OCI-LY1 (cell line): Measurements from ENCODE around the gene GABRA4.

ENCODE experiments used
- H2AFZ ChIP-seq: fragments of 200-600 bp; sonication (generic), shearing (Covaris generic); 2 replicates; pipeline ENCODE4 v1.6.0; 2014; ENCODE audit warnings: antibody characterized with exemption, mild to moderate bottlenecking, low read length
- H3F3A ChIP-seq: fragments of 200-600 bp; sonication (generic), shearing (Covaris generic); 2 replicates; pipeline ENCODE4 v1.6.0; 2014; ENCODE audit warnings: mild to moderate bottlenecking, antibody characterized with exemption, low read length, moderate library complexity; ENCODE audit not compliant: insufficient read depth
- H3K27ac ChIP-seq: fragments of 200-600 bp; sonication (generic); 2 replicates; pipeline ENCODE4 v1.5.1; 2014; ENCODE audit warnings: low read length, mixed run types, mild to moderate bottlenecking, low read depth; ENCODE audit not compliant: poor library complexity, severe bottlenecking
- H3K27me3 ChIP-seq: fragments of 200-600 bp; sonication (generic); 2 replicates; pipeline ENCODE4 v1.6.0; 2014; ENCODE audit warnings: antibody characterized with exemption, mild to moderate bottlenecking, low read length, moderate library complexity; ENCODE audit not compliant: insufficient read depth
- H3K36me3 ChIP-seq: fragments of 200-600 bp; sonication (generic); 2 replicates; pipeline ENCODE4 v1.6.1; 2014; ENCODE audit warnings: mild to moderate bottlenecking, antibody characterized with exemption, low read length, moderate library complexity, mixed read lengths; ENCODE audit not compliant: insufficient read depth
- H3K4me1 ChIP-seq: fragments of 200-600 bp; sonication (generic); 2 replicates; pipeline ENCODE4 v1.5.1; 2014; ENCODE audit warnings: mild to moderate bottlenecking, low read length, moderate library complexity; ENCODE audit not compliant: insufficient read depth, severe bottlenecking
- H3K4me2 ChIP-seq: fragments of 200-600 bp; sonication (generic), shearing (Covaris generic); 2 replicates; pipeline ENCODE4 v1.6.1; 2014; ENCODE audit warnings: low read length
- H3K4me3 ChIP-seq: fragments of 200-600 bp; sonication (generic); 2 replicates; pipeline ENCODE4 v1.5.1; 2014; ENCODE audit warnings: low read length, low read depth, mild to moderate bottlenecking, mixed read lengths; ENCODE audit not compliant: poor library complexity, severe bottlenecking
- H3K79me2 ChIP-seq: fragments of 200-600 bp; shearing (Covaris generic); 2 replicates; pipeline ENCODE4 v1.6.1; 2016; ENCODE audit warnings: mixed run types, low read length, mixed read lengths; ENCODE audit not compliant: insufficient read depth
- H3K9ac ChIP-seq: fragments of 200-600 bp; sonication (generic), shearing (Covaris generic); 2 replicates; pipeline ENCODE4 v1.6.1; 2014; ENCODE audit warnings: mild to moderate bottlenecking, low read length, mixed read lengths
- H3K9me2 ChIP-seq: fragments of 200-600 bp; sonication (generic), shearing (Covaris generic); 2 replicates; pipeline ENCODE4 v1.6.1; 2014; ENCODE audit warnings: low read depth, mild to moderate bottlenecking, low read length, mixed read lengths
- H3K9me3 ChIP-seq: fragments of 200-600 bp; shearing (Covaris generic); 2 replicates; pipeline ENCODE4 v1.6.1; 2014; ENCODE audit warnings: low read length, mixed read lengths
- H4K20me1 ChIP-seq: fragments of 200-600 bp; sonication (generic), shearing (Covaris generic); 2 replicates; pipeline ENCODE4 v1.6.0; 2016; ENCODE audit warnings: mild to moderate bottlenecking, low read length; ENCODE audit not compliant: insufficient read depth
- CTCF ChIP-seq: fragments of 200-600 bp; sonication (generic), shearing (Covaris generic); IDR thresholded peaks from 2 replicates; pipeline ENCODE4 v1.5.1; 2017; ENCODE audit warnings: mild to moderate bottlenecking, antibody characterized with exemption, low read length, moderate library complexity, mixed read lengths
- EZH2 ChIP-seq: fragments of 200-600 bp; sonication (generic), shearing (Covaris generic); IDR thresholded peaks from 2 replicates; pipeline ENCODE4 v1.8.0; 2017; ENCODE audit warnings: borderline replicate concordance, mixed run types, mild to moderate bottlenecking, antibody characterized with exemption, low read length, moderate library complexity, mixed read lengths

GABRA4 gene

DNA sequence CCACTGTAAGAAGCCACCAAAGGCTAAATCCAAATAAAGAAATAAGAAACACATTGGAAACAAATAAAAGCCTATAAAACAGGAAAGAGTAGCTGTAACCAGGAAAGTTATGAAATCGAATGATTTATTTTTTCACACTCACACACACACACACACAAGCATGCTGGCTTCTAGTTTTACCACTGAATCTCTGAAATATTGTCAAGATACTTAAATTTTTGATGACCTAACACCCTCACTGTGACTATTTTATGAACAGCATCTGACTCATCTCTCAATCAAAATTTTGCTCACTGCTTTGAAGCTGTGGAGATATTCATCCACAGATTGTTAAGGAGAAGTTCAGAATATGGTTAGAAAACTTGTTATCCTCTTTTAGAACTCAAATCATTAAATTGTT, 24.1 kb upstream of the GABRA4 start:
- Histone ChIP-seq H3K27ac (no peak overlapping the region), H3K36me3 (no peaks in the 10 kb centered on the region), H3K9ac (no peak overlapping the region), H4K20me1 (no peaks in the 10 kb centered on the region), H3K4me1 (no peaks in the 10 kb centered on the region), H3K9me3 (no peaks in the 10 kb centered on the region), H3K27me3 (no peaks in the 10 kb centered on the region), H3K79me2 (no peaks in the 10 kb centered on the region), H2AFZ (no peak overlapping the region), H3F3A (no peaks in the 10 kb centered on the region), H3K9me2 (no peaks in the 10 kb centered on the region), H3K4me2 (no peak overlapping the region), H3K4me3 (no peak overlapping the region)
- TF ChIP-seq CTCF = no peak
- TF ChIP-seq EZH2 = no peak

- Histone ChIP-seq H3K4me1 (no peaks in the 10 kb centered on the region), H3K27me3 (no peaks in the 10 kb centered on the region), H3K9ac (no peak overlapping the region), H3K9me2 (no peaks in the 10 kb centered on the region), H3K4me2 (no peak overlapping the region), H3K36me3 (no peaks in the 10 kb centered on the region), H3K4me3 (no peak overlapping the region), H3F3A (no peaks in the 10 kb centered on the region), H3K9me3 (no peaks in the 10 kb centered on the region), H4K20me1 (no peaks in the 10 kb centered on the region), H3K27ac (no peak overlapping the region), H2AFZ (no peak overlapping the region), H3K79me2 (no peaks in the 10 kb centered on the region)
- no peak for TF ChIP-seq EZH2
- no peak for TF ChIP-seq CTCF
Measured at GRCh38 chr4:47017081-47017480, 23.7 kb upstream of the GABRA4 start.

DNA sequence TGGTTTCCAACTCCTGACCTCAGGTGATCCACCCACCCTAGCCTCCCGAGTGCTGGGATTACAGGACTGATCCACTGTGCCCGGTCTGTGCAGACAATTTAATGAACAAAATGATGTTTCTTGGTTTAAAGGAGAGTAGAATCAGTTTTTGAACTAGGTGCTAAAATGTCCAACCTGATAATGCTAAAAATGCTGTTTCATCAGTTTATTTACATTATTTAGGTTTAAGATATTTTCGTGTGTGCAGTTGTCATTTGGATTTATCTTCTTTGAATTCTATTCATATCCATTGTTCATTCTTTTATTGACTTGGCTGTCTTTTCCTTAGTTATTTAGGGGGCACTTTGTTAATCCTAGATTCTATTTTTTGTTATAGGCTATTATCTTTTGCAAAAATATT, 20.0 kb upstream of the GABRA4 start:
- Histone ChIP-seq H3K79me2 (no peaks in the 10 kb centered on the region), H2AFZ (no peak overlapping the region), H3K9me3 (no peaks in the 10 kb centered on the region), H3K4me3 (no peak overlapping the region), H3K9me2 (no peaks in the 10 kb centered on the region), H4K20me1 (no peaks in the 10 kb centered on the region), H3K27ac (no peak overlapping the region), H3F3A (no peaks in the 10 kb centered on the region), H3K36me3 (no peaks in the 10 kb centered on the region), H3K4me1 (no peaks in the 10 kb centered on the region), H3K4me2 (no peak overlapping the region), H3K27me3 (no peaks in the 10 kb centered on the region), H3K9ac (no peak overlapping the region)
- no peak for TF ChIP-seq EZH2
- no peak for TF ChIP-seq CTCF
